IMR-90 (cell line): Measurements from ENCODE around the gene VAC14. TPM values are rescaled to one million over a fixed set of nuclear protein-coding genes. Genes with fewer than 3 reads are reported as not detected.

Experiments
- ATAC-seq: fragments of 200-7000 bp; cut with Tn5 transposase; 2 replicates; pipeline ENCODE4 v1.9.1; 2020; ENCODE audit warnings: low read depth, mild to moderate bottlenecking, moderate library complexity
- BruUV-seq: library from RNA; stranded (reverse); fragments of 400-500 nt; replicated peaks from 2 replicates; lab custom pipeline; 2021; lab: Mats Ljungman, UMichigan
- CTCF ChIA-PET: fragments of 300-600 bp; formaldehyde crosslinking; extraction: SDS; loops from one replicate; lab custom pipeline; 2021; ENCODE audit warnings: antibody characterized with exemption; lab: Yijun Ruan, JAX
- POLR2A ChIA-PET: fragments of 300-600 bp; sonication (Branson Sonifier 250); formaldehyde crosslinking; loops from one replicate; lab custom pipeline; 2022; ENCODE audit warnings: antibody characterized with exemption; ENCODE audit not compliant: unreplicated experiment; lab: Charles Lee
- DNase-seq: peaks from one replicate; pipeline ENCODE4 v3.0.0; 2013
- H2AFZ ChIP-seq: replicated peaks from 2 replicates; pipeline ENCODE3; 2013; ENCODE audit warnings: low read length, mild to moderate bottlenecking; ENCODE audit not compliant: poor library complexity
- H2AK5ac ChIP-seq: 2 replicates; pipeline ENCODE4 v1.6.1; 2013; ENCODE audit warnings: low read depth, low read length, inconsistent platforms
- H2AK9ac ChIP-seq: replicated peaks from 2 replicates; pipeline ENCODE3; 2013; ENCODE audit warnings: mild to moderate bottlenecking, low read depth, low read length, moderate library complexity; ENCODE audit not compliant: poor library complexity
- H2BK120ac ChIP-seq: 2 replicates; pipeline ENCODE4 v1.6.1; 2013; ENCODE audit warnings: low read depth, low read length, inconsistent platforms
- H2BK15ac ChIP-seq: 3 replicates; pipeline ENCODE4 v1.6.1; 2013; ENCODE audit warnings: low read depth, low read length, inconsistent platforms
- H2BK20ac ChIP-seq: 2 replicates; pipeline ENCODE4 v1.6.1; 2013; ENCODE audit warnings: low read depth, mild to moderate bottlenecking, inconsistent platforms, low read length, moderate library complexity
- H2BK5ac ChIP-seq: 2 replicates; pipeline ENCODE4 v1.6.1; 2013; ENCODE audit warnings: mild to moderate bottlenecking, low read depth, low read length, inconsistent platforms; ENCODE audit not compliant: poor library complexity, severe bottlenecking
- H3K14ac ChIP-seq: replicated peaks from 2 replicates; pipeline ENCODE4 v1.6.1; 2013; ENCODE audit warnings: low read depth, low read length, inconsistent platforms
- H3K18ac ChIP-seq: 2 replicates; pipeline ENCODE4 v1.6.1; 2013; ENCODE audit warnings: low read depth, low read length, control low read depth
- H3K23ac ChIP-seq: 2 replicates; pipeline ENCODE4 v1.6.1; 2013; ENCODE audit warnings: low read depth, low read length, inconsistent platforms
- H3K27ac ChIP-seq: 2 replicates; pipeline ENCODE4 v1.5.1; 2013; ENCODE audit warnings: mild to moderate bottlenecking, control low read depth, low read length; ENCODE audit not compliant: insufficient read depth
- H3K27me3 ChIP-seq: 2 replicates; pipeline ENCODE4 v1.6.1; 2013; ENCODE audit warnings: low read length; ENCODE audit not compliant: control insufficient read depth, insufficient read depth
- H3K36me3 ChIP-seq: 2 replicates; pipeline ENCODE4 v1.6.1; 2013; ENCODE audit warnings: low read length, mixed read lengths; ENCODE audit not compliant: control insufficient read depth, insufficient read depth
- H3K4ac ChIP-seq: 2 replicates; pipeline ENCODE4 v1.6.1; 2013; ENCODE audit warnings: low read depth, low read length, inconsistent platforms
- H3K4me1 ChIP-seq: 2 replicates; pipeline ENCODE4 v1.6.1; 2013; ENCODE audit warnings: low read length, mixed read lengths; ENCODE audit not compliant: control insufficient read depth, insufficient read depth
- H3K4me2 ChIP-seq: 2 replicates; pipeline ENCODE4 v1.6.1; 2013; ENCODE audit warnings: low read depth, mild to moderate bottlenecking, control low read depth, low read length, moderate library complexity
- H3K4me3 ChIP-seq: 2 replicates; pipeline ENCODE4 v1.5.1; 2013; ENCODE audit warnings: low read depth, mild to moderate bottlenecking, control low read depth, low read length, moderate library complexity; ENCODE audit not compliant: insufficient read depth
- H3K56ac ChIP-seq: 2 replicates; pipeline ENCODE4 v1.6.1; 2013; ENCODE audit warnings: low read length, inconsistent platforms; ENCODE audit not compliant: insufficient read depth; ENCODE audit errors: extremely low read depth
- H3K79me1 ChIP-seq, 2 experiments: 2 replicates each; pipeline ENCODE4 v1.6.1; 2013; ENCODE audit warnings: low read length in 2 of 2, inconsistent platforms in 1 of 2, low read depth in 1 of 2
- H3K9ac ChIP-seq: 2 replicates; pipeline ENCODE4 v1.6.1; 2013; ENCODE audit warnings: low read depth, low read length, control low read depth
- H3K9me1 ChIP-seq: 2 replicates; pipeline ENCODE4 v1.6.1; 2013; ENCODE audit warnings: low read length, inconsistent platforms; ENCODE audit not compliant: insufficient read depth
- H3K9me3 ChIP-seq: 2 replicates; pipeline ENCODE4 v1.6.1; 2013; ENCODE audit warnings: low read length; ENCODE audit not compliant: control insufficient read depth, insufficient read depth
- H4K20me1 ChIP-seq: 2 replicates; pipeline ENCODE4 v1.6.1; 2013; ENCODE audit warnings: low read length, inconsistent platforms; ENCODE audit not compliant: insufficient read depth
- H4K5ac ChIP-seq: 2 replicates; pipeline ENCODE4 v1.6.1; 2013; ENCODE audit warnings: mild to moderate bottlenecking, low read depth, low read length, control low read depth
- H4K8ac ChIP-seq, 2 experiments: 2 replicates each; pipeline ENCODE4 v1.6.1; 2013; ENCODE audit warnings: low read depth in 2 of 2, low read length in 2 of 2, control low read depth in 1 of 2, inconsistent platforms in 1 of 2
- H4K91ac ChIP-seq: 2 replicates; pipeline ENCODE4 v1.6.1; 2013; ENCODE audit warnings: low read depth, low read length, inconsistent platforms; ENCODE audit not compliant: insufficient read depth
- BHLHE40 ChIP-seq: fragments of 150-350 bp; IDR thresholded peaks from 2 replicates; pipeline ENCODE4 v1.6.1; 2016; ENCODE audit warnings: mild to moderate bottlenecking, low read depth, low read length
- CEBPB ChIP-seq: IDR thresholded peaks from 2 replicates; pipeline ENCODE4 v1.6.1; 2012; ENCODE audit warnings: low read depth, low read length, improper control_type of control experiment
- CHD1 ChIP-seq: IDR thresholded peaks from 2 replicates; pipeline ENCODE4 v1.6.1; 2012; ENCODE audit warnings: low read depth, low read length, improper control_type of control experiment
- MAFK ChIP-seq: IDR thresholded peaks from 2 replicates; pipeline ENCODE4 v1.6.1; 2012; ENCODE audit warnings: low read depth, low read length, improper control_type of control experiment
- MAZ ChIP-seq: IDR thresholded peaks from 2 replicates; pipeline ENCODE4 v1.6.1; 2012; ENCODE audit warnings: low read depth, mild to moderate bottlenecking, low read length, improper control_type of control experiment, moderate library complexity, borderline replicate concordance
- MXI1 ChIP-seq: IDR thresholded peaks from 2 replicates; pipeline ENCODE4 v1.6.1; 2012; ENCODE audit warnings: low read depth, mild to moderate bottlenecking, low read length, moderate library complexity, borderline replicate concordance
- NFE2L2 ChIP-seq: fragments of 150-350 bp; IDR thresholded peaks from 2 replicates; pipeline ENCODE4 v1.6.1; 2016; ENCODE audit warnings: low read depth, mild to moderate bottlenecking, low read length
- RAD21 ChIP-seq: IDR thresholded peaks from 2 replicates; pipeline ENCODE4 v1.6.1; 2012; ENCODE audit warnings: low read length, improper control_type of control experiment
- RCOR1 ChIP-seq: IDR thresholded peaks from 2 replicates; pipeline ENCODE4 v1.6.1; 2012; ENCODE audit warnings: mild to moderate bottlenecking, low read length, improper control_type of control experiment; ENCODE audit not compliant: insufficient replicate concordance
- RFX5 ChIP-seq: IDR thresholded peaks from 2 replicates; pipeline ENCODE4 v1.8.0; 2012; ENCODE audit warnings: low read depth, mild to moderate bottlenecking, low read length, moderate library complexity
- SMC3 ChIP-seq: fragments of 150-350 bp; IDR thresholded peaks from 2 replicates; pipeline ENCODE4 v1.6.1; 2016; ENCODE audit warnings: low read depth, mild to moderate bottlenecking, antibody characterized with exemption, low read length, moderate library complexity
- WGBS, 2 experiments: methylation state at CpG; one replicate each; pipeline versions ENCODE4 v1.1.5 to v1.1.7; 2013; ENCODE audit warnings: missing lambda C conversion rate in 2 of 2; ENCODE audit not compliant: insufficient read length in 1 of 2; ENCODE audit errors: extremely low coverage in 2 of 2; 5-methylcytosine and 5-hydroxymethylcytosine counted together
- dilution Hi-C: fragments of 300-500 bp; cut with HindIII; formaldehyde crosslinking; loops from one replicate; pipeline ENCODE4 v1.14.3; 2018; ENCODE audit warnings: low sequenced_read_pairs; ENCODE audit not compliant: unreplicated experiment
- in situ Hi-C: fragments of 300-500 bp; cut with MboI; formaldehyde crosslinking; loops from 3 replicates; pipeline ENCODE4 v1.14.3; 2019; ENCODE audit warnings: low sequenced_read_pairs, inconsistent platforms, mixed read lengths
- intact Hi-C: fragments of 100-400 bp; cut with micrococcal nuclease; formaldehyde crosslinking; loops from 2 replicates; pipeline ENCODE4 v1.10.0; 2022
- polyA plus RNA-seq, 3 experiments: library from polyadenylated mRNA; depleted of rRNA; stranded (reverse); fragments of >200 nt; gene quantifications; 2 replicates each; pipeline ENCODE4 v1.2.3, GENCODE V29; 2012; ENCODE audit warnings: low replicate concordance in 1 of 3
- total RNA-seq: library from RNA; depleted of rRNA; stranded (reverse); fragments of >200 nt; gene quantifications from 2 replicates; pipeline ENCODE4 v1.2.3, GENCODE V29; 2012
- TF ChIP-seq, protein P1 (sequence below): fragments of 150-350 bp; IDR thresholded peaks from 2 replicates; pipeline ENCODE4 v1.6.1; 2017; ENCODE audit warnings: mild to moderate bottlenecking, antibody characterized with exemption, low read length, low read depth
- TF ChIP-seq, protein P2 (sequence below): fragments of 150-350 bp; IDR thresholded peaks from 2 replicates; pipeline ENCODE4 v1.6.1; 2016; ENCODE audit warnings: low read depth, mild to moderate bottlenecking, low read length, moderate library complexity, borderline replicate concordance

VAC14 gene
- total and polyA plus RNA-seq, 2 of the 4 experiments (the other 2 are of a cell fraction), result 21.1 to 40.2 TPM

DNA sequence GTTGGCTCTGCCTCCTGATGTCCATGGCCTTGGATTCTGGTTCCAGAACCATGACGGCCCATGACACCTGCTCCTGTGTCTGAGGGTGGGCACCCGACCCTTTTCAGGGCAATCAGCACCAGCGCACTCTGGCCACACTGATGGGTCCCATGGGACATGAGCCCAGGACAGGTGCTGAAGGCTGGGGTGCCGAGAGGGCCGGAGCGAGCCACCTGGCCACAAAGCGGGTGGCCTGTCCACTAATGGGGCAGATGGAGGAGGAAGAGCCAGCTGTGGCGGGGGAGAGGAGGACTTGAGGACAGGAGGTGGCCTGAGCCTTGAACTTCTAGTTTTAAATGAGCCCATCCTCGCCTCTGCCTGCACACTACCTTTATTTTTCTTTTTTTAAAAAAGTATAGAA lies 83.9 kb downstream of the VAC14 start:
- H2AK9ac ChIP-seq, result peak overlapping the region; percentile 74
- H3K4me3 ChIP-seq, result no peak overlapping the region
- WGBS, 2 experiments, result 100% methylated on average over 3 of the region's 9 CpGs; no CpG with 5 or more reads in 1 of the 2 experiments
- peaks cover 9 to 41% of the 10 kb centered on the region in 2 experiments for H3K79me1 ChIP-seq
- ChIA-PET CTCF (no interaction called here), POLR2A (no interaction called here)
- 0 out of 2 replicates have a peak overlapping the region, but pooled peaks have one; percentile 81 for H2BK20ac ChIP-seq
- H3K14ac ChIP-seq, result 0 out of 2 replicates have a peak overlapping the region, but pooled peaks have one; percentile 88
- DNase-seq (no peak), ATAC-seq (no peak)
- peak overlapping the region; percentile 98; the same call in 1 of the 2 replicates for H4K91ac ChIP-seq
- no peaks in the 10 kb centered on the region for H3K9me3 ChIP-seq
- H2AK5ac ChIP-seq, result peak overlapping the region; percentile 95; the same call in 1 of the 2 replicates
- in situ Hi-C loops, result no loop called here
- no peak overlapping the region for H2BK5ac ChIP-seq
- H3K27me3 ChIP-seq, result no peaks in the 10 kb centered on the region
- no peak overlapping the region for H3K4me2 ChIP-seq
- H4K5ac ChIP-seq, result no peak overlapping the region
- intact Hi-C loops, result no loop called here
- H3K56ac ChIP-seq, result no peak overlapping the region
- TF ChIP-seq SMC3 (no peak), RAD21 (no peak), NFE2L2 (no peak), CEBPB (no peak), RCOR1 (no peak), MXI1 (no peak), BHLHE40 (no peak), CHD1 (no peak), MAFK (no peak), MAZ (no peak), RFX5 (no peak)
- TF ChIP-seq, protein P1, sequence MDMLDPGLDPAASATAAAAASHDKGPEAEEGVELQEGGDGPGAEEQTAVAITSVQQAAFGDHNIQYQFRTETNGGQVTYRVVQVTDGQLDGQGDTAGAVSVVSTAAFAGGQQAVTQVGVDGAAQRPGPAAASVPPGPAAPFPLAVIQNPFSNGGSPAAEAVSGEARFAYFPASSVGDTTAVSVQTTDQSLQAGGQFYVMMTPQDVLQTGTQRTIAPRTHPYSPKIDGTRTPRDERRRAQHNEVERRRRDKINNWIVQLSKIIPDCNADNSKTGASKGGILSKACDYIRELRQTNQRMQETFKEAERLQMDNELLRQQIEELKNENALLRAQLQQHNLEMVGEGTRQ, result no peak
- TF ChIP-seq, protein P2, sequence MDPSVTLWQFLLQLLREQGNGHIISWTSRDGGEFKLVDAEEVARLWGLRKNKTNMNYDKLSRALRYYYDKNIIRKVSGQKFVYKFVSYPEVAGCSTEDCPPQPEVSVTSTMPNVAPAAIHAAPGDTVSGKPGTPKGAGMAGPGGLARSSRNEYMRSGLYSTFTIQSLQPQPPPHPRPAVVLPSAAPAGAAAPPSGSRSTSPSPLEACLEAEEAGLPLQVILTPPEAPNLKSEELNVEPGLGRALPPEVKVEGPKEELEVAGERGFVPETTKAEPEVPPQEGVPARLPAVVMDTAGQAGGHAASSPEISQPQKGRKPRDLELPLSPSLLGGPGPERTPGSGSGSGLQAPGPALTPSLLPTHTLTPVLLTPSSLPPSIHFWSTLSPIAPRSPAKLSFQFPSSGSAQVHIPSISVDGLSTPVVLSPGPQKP, result no peak
- no TSS peak for BruUV-seq
- H4K20me1 ChIP-seq, result no peaks in the 10 kb centered on the region
- no peak overlapping the region for H3K23ac ChIP-seq
- H2AFZ ChIP-seq, result no peak overlapping the region
- no peak overlapping the region for H4K8ac ChIP-seq
- peak overlapping the region; percentile 95 for H2BK120ac ChIP-seq
- peaks cover 31% of the 10 kb centered on the region for H3K9me1 ChIP-seq
- peak overlapping the region; percentile 96 for H3K4ac ChIP-seq
- dilution Hi-C loops, result no loop called here
- H3K27ac ChIP-seq, result no peak overlapping the region
- H3K9ac ChIP-seq, result no peak overlapping the region
- peaks cover 6% of the 10 kb centered on the region; the same call in 1 of the 2 replicates for H3K36me3 ChIP-seq
- no peak overlapping the region for H3K18ac ChIP-seq
- 0 out of 3 replicates have a peak overlapping the region, but pooled peaks have one; percentile 68 for H2BK15ac ChIP-seq
- peaks cover 38% of the 10 kb centered on the region for H3K4me1 ChIP-seq
